Large intestine (tissue), 3 donors: Measurements from ENCODE around the gene PORCN. TPM values are rescaled to one million over a fixed set of nuclear protein-coding genes. Genes with fewer than 3 reads are reported as not detected.
A peak's percentile ranks its signal among the peaks of the same experiment; 100 is the strongest.

ENCODE experiments used
- DNase-seq, 2 donors: peaks; one replicate each; pipeline versions ENCODE4 v3.0.0 to v3.0.0-alpha.2; 2013
- H3K27ac ChIP-seq: one replicate; pipeline ENCODE4 v1.5.1; 2013; ENCODE audit warnings: low read length
- H3K27me3 ChIP-seq: 2 replicates; pipeline ENCODE4 v1.6.1; 2013; ENCODE audit warnings: low read length; ENCODE audit not compliant: control insufficient read depth, insufficient read depth
- H3K36me3 ChIP-seq: 2 replicates; pipeline ENCODE4 v1.6.1; 2013; ENCODE audit warnings: low read length; ENCODE audit not compliant: control insufficient read depth, insufficient read depth
- H3K4me1 ChIP-seq: one replicate; pipeline ENCODE4 v1.6.1; 2013; ENCODE audit warnings: low read length; ENCODE audit not compliant: control insufficient read depth, insufficient read depth
- H3K4me3 ChIP-seq: one replicate; pipeline ENCODE4 v1.5.1; 2013; ENCODE audit warnings: low read length
- H3K9me3 ChIP-seq: one replicate; pipeline ENCODE4 v1.6.1; 2013; ENCODE audit warnings: mild to moderate bottlenecking, low read depth, low read length, moderate library complexity; ENCODE audit not compliant: control insufficient read depth
- WGBS: methylation state at CpG from one replicate; pipeline ENCODE4 v1.1.5; 2013; ENCODE audit warnings: low lambda C conversion rate; ENCODE audit not compliant: insufficient coverage; 5-methylcytosine and 5-hydroxymethylcytosine counted together
- polyA plus RNA-seq: library from polyadenylated mRNA; unstranded; fragments of 120-200 nt; gene quantifications from one replicate; pipeline ENCODE4 v1.2.1, GENCODE V29; 2013

The PORCN gene
- polyA plus RNA-seq, 1 donor: 4.5 TPM

DNA sequence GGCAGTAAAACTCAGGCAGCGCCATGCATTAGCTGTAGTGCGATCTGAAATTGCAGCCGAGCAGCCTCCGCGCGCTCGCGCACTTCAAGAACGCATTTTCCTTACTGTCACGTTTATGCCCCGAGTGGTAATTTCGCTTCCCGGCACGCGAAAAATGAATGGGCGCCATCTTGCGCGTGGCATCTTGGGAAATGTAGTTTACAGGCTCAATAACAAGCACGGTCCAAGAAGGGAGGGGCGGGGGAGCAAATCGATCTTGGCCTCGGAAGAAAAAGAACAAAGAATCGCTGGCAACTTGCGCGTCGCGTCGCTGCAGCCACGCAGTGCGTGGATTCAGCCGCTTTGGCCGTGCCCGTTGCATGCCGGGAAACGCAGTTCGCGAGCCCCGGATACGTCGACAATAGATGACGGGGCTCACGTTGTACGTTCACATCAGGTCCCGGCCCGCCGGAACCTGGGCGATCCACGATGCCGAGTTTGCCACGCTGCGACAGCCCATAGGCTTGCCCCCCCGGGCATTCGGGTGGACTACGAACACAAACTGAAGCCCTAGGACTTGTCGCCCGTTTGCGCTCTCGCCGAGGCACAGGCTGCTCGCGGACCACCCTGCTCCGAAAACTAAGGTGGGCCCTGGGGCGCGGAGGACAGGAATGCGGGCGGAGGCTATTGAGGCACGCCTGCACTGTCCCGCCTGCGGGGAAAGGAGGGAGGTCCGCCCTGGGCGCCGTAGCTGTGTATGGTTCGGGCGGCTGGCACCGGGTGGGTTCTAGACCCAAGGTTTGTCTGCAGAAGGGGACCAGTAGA is 32.8 kb upstream of the PORCN start, which contains the start of gene FTSJ1:
FTSJ1 (plus strand) TSS at position 426 of the 804 bp plus-strand sequence. CDS start 1,849 bp downstream, outside the sequence.
- Histone ChIP-seq H3K36me3 (no peaks in the 10 kb centered on the region), H3K9me3 (no peaks in the 10 kb centered on the region), H3K4me1 (peaks cover 3% of the 10 kb centered on the region), H3K27ac (peak within 1 kb of the TSS; percentile 54), H3K4me3 (peak within 1 kb of the TSS; percentile 78), H3K27me3 (no peaks in the 10 kb centered on the region)
- no CpG with 5 or more reads among the region's 75 CpGs for WGBS
- DNase-seq: peak; percentile 87 to 90

- H3K36me3 ChIP-seq: peaks cover 2% of the 10 kb centered on the region
- peaks cover 3% of the 10 kb centered on the region for H3K4me1 ChIP-seq
- no peak for DNase-seq
- H3K27me3 ChIP-seq: no peaks in the 10 kb centered on the region
- H3K27ac ChIP-seq: no peak overlapping the region
- H3K4me3 ChIP-seq: peak overlapping the region; percentile 78
- WGBS: no CpG with 5 or more reads among the region's 4 CpGs
- no peaks in the 10 kb centered on the region for H3K9me3 ChIP-seq
These were observed 31.9 kb upstream of the PORCN start for GRCh38 chrX:48476919-48477318.

DNA sequence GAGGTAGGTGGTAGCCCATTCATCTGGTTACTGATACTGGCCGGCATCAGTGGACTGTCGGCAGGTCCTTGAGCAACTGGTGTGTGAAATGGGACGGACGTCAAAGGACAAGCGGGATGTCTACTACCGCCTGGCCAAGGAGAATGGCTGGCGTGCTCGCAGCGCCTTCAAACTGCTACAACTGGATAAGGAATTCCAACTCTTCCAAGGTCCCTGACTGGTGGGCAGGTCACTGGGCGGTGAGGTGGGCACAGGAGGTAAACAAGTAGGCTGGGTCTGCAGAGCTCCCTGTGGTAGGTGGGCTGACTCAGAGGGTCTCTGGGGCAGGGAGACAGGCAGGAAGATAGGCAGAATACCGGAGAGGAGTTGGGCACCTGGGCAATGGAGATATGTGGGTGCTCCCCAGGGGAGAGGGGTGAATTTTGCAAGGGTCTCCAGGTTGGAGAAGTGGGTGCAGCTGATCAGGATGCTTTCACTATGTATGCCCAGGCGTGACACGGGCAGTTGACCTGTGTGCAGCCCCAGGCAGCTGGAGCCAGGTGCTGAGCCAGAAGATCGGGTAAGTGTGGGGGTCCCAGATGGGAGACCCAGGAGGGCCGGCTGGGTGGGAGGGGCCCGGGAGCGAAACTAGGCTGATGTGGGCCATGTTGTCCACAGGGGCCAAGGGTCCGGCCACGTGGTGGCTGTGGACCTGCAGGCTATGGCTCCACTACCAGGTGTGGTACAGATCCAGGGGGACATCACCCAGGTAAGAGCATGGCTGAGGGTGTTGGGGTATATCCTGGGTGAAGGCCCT is 30.6 kb upstream of the PORCN start:
- H3K4me1 ChIP-seq: peaks cover 3% of the 10 kb centered on the region
- no CpG with 5 or more reads among the region's 19 CpGs for WGBS

GRCh38 chrX:48478806-48479205 is 30.0 kb upstream of the PORCN start:
- no peaks in the 10 kb centered on the region for H3K9me3 ChIP-seq
- WGBS: no CpG with 5 or more reads among the region's 5 CpGs

More for the DNA sequence above, 30.6 kb upstream of the PORCN start:
- H3K27ac ChIP-seq: no peak overlapping the region
- no peak for DNase-seq
- H3K4me3 ChIP-seq: no peak overlapping the region
- H3K9me3 ChIP-seq: no peaks in the 10 kb centered on the region
- peaks cover 2% of the 10 kb centered on the region for H3K36me3 ChIP-seq
- H3K27me3 ChIP-seq: no peaks in the 10 kb centered on the region

GRCh38 chrX:48480142-48480541 is 28.6 kb upstream of the PORCN start:
- no peak overlapping the region for H3K4me3 ChIP-seq
- H3K4me1 ChIP-seq: no peaks in the 10 kb centered on the region
- H3K27ac ChIP-seq: no peak overlapping the region
- no CpG with 5 or more reads among the region's 3 CpGs for WGBS
- no peaks in the 10 kb centered on the region for H3K9me3 ChIP-seq
- H3K27me3 ChIP-seq: no peaks in the 10 kb centered on the region
- peaks cover 2% of the 10 kb centered on the region for H3K36me3 ChIP-seq
- DNase-seq: no peak

More at GRCh38 chrX:48478806-48479205, 30.0 kb upstream of the PORCN start:
- H3K27ac ChIP-seq: no peak overlapping the region
- DNase-seq: no peak
- peaks cover 3% of the 10 kb centered on the region for H3K4me1 ChIP-seq
- H3K36me3 ChIP-seq: peaks cover 2% of the 10 kb centered on the region
- no peaks in the 10 kb centered on the region for H3K27me3 ChIP-seq
- H3K4me3 ChIP-seq: no peak overlapping the region

GRCh38 chrX:48480583-48480982 is 28.2 kb upstream of the PORCN start:
- H3K4me1 ChIP-seq: no peaks in the 10 kb centered on the region
- H3K36me3 ChIP-seq: peaks cover 2% of the 10 kb centered on the region
- H3K27me3 ChIP-seq: no peaks in the 10 kb centered on the region
- DNase-seq: no peak
- H3K27ac ChIP-seq: no peak overlapping the region
- no CpG with 5 or more reads among the region's 3 CpGs for WGBS
- H3K9me3 ChIP-seq: no peaks in the 10 kb centered on the region
- H3K4me3 ChIP-seq: no peak overlapping the region

GRCh38 chrX:48482526-48482925 is 26.3 kb upstream of the PORCN start:
- Histone ChIP-seq H3K36me3 (peaks cover 4% of the 10 kb centered on the region), H3K27ac (no peak overlapping the region), H3K27me3 (no peaks in the 10 kb centered on the region), H3K9me3 (no peaks in the 10 kb centered on the region), H3K4me1 (no peaks in the 10 kb centered on the region), H3K4me3 (no peak overlapping the region)
- WGBS: no CpG with 5 or more reads among the region's 7 CpGs
- no peak for DNase-seq

DNA sequence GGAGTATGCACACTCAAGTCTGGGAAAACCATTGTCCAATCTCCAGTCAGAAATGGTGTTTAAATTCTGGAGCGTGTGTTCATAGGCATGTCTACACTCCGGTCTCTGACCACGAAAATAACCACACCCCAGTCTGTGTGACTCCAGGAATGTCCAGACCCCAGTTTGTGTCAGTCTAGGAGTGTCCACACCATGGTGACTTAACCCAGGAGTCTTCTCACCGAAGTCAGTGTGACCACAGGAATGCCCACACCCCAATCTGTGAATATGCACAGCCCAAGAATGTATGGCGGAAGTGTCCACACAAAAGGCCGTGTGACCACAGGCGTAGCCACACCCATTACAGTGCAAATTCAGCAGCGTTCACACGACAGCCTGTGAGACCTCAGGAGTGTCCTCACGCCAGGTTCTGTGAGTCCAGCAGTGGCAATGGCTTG is 21.4 kb upstream of the PORCN start:
- Histone ChIP-seq H3K4me3 (no peak overlapping the region), H3K4me1 (no peaks in the 10 kb centered on the region), H3K27ac (no peak overlapping the region), H3K9me3 (no peaks in the 10 kb centered on the region), H3K36me3 (peaks cover 2% of the 10 kb centered on the region), H3K27me3 (no peaks in the 10 kb centered on the region)
- DNase-seq: no peak
- no CpG with 5 or more reads among the region's 10 CpGs for WGBS

- no CpG with 5 or more reads among the region's 3 CpGs for WGBS
- DNase-seq: no peak
- no peaks in the 10 kb centered on the region for H3K4me1 ChIP-seq
These were observed 20.8 kb upstream of the PORCN start for GRCh38 chrX:48488034-48488433.

GRCh38 chrX:48489296-48489695 is 19.5 kb upstream of the PORCN start:
- H3K4me3 ChIP-seq: no peak overlapping the region
- H3K27ac ChIP-seq: no peak overlapping the region
- DNase-seq: no peak
- H3K27me3 ChIP-seq: no peaks in the 10 kb centered on the region
- H3K9me3 ChIP-seq: no peaks in the 10 kb centered on the region
- WGBS: no CpG with 5 or more reads among the region's 9 CpGs
- peaks cover 2% of the 10 kb centered on the region for H3K36me3 ChIP-seq
- no peaks in the 10 kb centered on the region for H3K4me1 ChIP-seq

More at GRCh38 chrX:48488034-48488433, 20.8 kb upstream of the PORCN start:
- H3K4me3 ChIP-seq: no peak overlapping the region
- peaks cover 2% of the 10 kb centered on the region for H3K36me3 ChIP-seq
- H3K9me3 ChIP-seq: no peaks in the 10 kb centered on the region
- H3K27me3 ChIP-seq: no peaks in the 10 kb centered on the region
- H3K27ac ChIP-seq: no peak overlapping the region
